ENCODE measurements around the gene KCNMB2.

- no peak for TF ChIP-seq CTCF (conservative IDR thresholded peaks at IDR 0.05; ENCODE audit: low read depth, low read length)
- TF ChIP-seq EZH2 (IDR thresholded peaks at IDR 0.05; ENCODE audit: borderline replicate concordance, low read depth, low read length, poor library complexity, severe bottlenecking), result no peak
Observed at GRCh38 chr3:178629430-178630178, 93.4 kb downstream of the KCNMB2 start.
